ENCODE data around the gene EPB41L5. TPM values are rescaled to one million over a fixed set of nuclear protein-coding genes. Genes with fewer than 3 reads are reported as not detected.

Gene EPB41L5
- total and polyA plus RNA-seq, 8 donors, result 5.3 to 64.5 (median 28.5) TPM

DNA sequence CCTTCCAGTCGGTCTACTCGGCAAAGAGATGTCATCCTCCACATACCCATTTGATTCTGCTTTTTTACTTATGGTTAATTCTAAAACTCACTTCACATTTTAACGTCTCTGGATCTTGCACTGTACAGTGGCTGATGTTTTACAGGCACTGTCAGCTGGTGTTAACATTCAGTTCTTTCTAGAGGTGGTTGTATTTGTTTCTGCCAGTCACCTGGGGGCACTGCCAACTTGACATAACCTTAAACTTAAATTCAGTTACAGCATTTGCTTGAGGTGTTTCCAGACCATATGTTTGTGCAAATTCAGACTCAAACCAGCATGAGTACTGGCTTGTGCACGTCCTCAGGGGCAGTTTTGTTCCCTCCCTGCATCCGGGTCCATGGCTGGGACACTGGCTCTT, 215.6 kb downstream of the EPB41L5 start:
- Histone ChIP-seq H3K27me3 (no peaks in the 10 kb centered on the region), H3K4me3 (no peak overlapping the region), H3K9me3 (no peaks in the 10 kb centered on the region), H3K4me1 (peaks cover 10 to 61% (median 55%) of the 10 kb centered on the region in 4 donors), H3K36me3 (no peaks in the 10 kb centered on the region), H3K27ac (peak overlapping the region in 1 of 5 donors; percentile 6)
- 38 to 63% (median 46%) methylated on average over 5 of the region's 5 CpGs for WGBS, 5 donors
- TF ChIP-seq POLR2AphosphoS5 (IDR thresholded peaks at IDR 0.05), result no peak
- TF ChIP-seq, protein P1, sequence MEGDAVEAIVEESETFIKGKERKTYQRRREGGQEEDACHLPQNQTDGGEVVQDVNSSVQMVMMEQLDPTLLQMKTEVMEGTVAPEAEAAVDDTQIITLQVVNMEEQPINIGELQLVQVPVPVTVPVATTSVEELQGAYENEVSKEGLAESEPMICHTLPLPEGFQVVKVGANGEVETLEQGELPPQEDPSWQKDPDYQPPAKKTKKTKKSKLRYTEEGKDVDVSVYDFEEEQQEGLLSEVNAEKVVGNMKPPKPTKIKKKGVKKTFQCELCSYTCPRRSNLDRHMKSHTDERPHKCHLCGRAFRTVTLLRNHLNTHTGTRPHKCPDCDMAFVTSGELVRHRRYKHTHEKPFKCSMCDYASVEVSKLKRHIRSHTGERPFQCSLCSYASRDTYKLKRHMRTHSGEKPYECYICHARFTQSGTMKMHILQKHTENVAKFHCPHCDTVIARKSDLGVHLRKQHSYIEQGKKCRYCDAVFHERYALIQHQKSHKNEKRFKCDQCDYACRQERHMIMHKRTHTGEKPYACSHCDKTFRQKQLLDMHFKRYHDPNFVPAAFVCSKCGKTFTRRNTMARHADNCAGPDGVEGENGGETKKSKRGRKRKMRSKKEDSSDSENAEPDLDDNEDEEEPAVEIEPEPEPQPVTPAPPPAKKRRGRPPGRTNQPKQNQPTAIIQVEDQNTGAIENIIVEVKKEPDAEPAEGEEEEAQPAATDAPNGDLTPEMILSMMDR (IDR thresholded peaks at IDR 0.05), result peak in 1 of 7 experiments; percentile 10
- intact Hi-C loops (cut with DNase I; ENCODE audit: low total_unique reads), result no loop called here
- no peak for DNase-seq

Small RNAs within 50 kb of the gene (small RNA-seq; reads per million reads assigned to genes)
- gene MTND4LP14, result 0 reads per million in 4 donors
- gene RF00019, result 0 reads per million in 4 donors

Other genes starting within 250 kb of the EPB41L5 start
- gene TMEM185B, start 210.3 kb downstream of the EPB41L5 start, total RNA-seq, result 10 to 100 TPM; 13.6 to 47.8 (median 28.6) TPM
- 1 to 10 TPM; 1.5 to 4.5 (median 3.4) TPM for gene TMEM185B, start 210.3 kb downstream of the EPB41L5 start, polyA plus RNA-seq
- gene RALB, start 239.8 kb downstream of the EPB41L5 start, total RNA-seq, result 10 to 100 TPM; 26.3 to 44.6 (median 40.0) TPM
- gene RALB, start 239.8 kb downstream of the EPB41L5 start, polyA plus RNA-seq, result 10 to 100 TPM; 27.5 to 87.4 (median 52.7) TPM

Measured in stomach (tissue), 9 donors.